ENCODE data around the gene RUBCN. TPM values are rescaled to one million over a fixed set of nuclear protein-coding genes. Genes with fewer than 3 reads are reported as not detected.

RUBCN gene
- total and polyA plus RNA-seq, 2 donors (not counting 1 experiment from before 2014, with no cell fraction given): 57.3 to 423 TPM

DNA sequence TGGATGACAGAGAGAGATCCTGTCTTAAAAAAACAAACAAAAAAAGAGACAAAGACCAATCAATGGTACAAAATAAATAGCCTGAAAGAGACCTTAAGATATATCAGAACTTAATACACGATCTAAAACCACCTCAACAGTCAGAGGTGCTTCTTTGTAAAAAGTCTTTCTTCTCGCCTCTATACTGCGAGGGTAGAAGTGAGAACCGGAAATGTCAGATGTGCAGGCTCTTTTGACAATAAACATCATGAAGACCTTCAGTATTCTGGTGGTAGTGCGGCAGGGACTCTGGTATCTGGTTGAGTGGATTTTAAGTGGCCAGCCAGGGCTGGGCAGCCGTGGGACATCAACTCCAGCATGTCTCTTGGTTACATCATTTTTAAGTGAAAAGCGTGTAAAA, 30.0 kb downstream of the RUBCN start:
- ChIA-PET POLR2A (no interaction called here), CTCF (no interaction called here)
- H3K4me1 ChIP-seq (ENCODE audit: control insufficient read depth in 2 of 2, insufficient read depth in 2 of 2, low read length in 2 of 2): peaks cover 11 to 16% of the 10 kb centered on the region in 2 donors
- H3K4me1 Mint-ChIP-seq: peaks cover 39% of the 10 kb centered on the region
- 89% methylated on average over 3 of the region's 7 CpGs for whole genome bisulfite sequencing (ENCODE audit: insufficient coverage)
- H3K27me3 Mint-ChIP-seq: no peaks in the 10 kb centered on the region
- H3K9ac ChIP-seq (ENCODE audit: low read length): no peak overlapping the region
- H4K20me1 ChIP-seq (ENCODE audit: control insufficient read depth, insufficient read depth, low read length, poor library complexity, severe bottlenecking): peaks cover 6% of the 10 kb centered on the region
- no peak overlapping the region for H3K4me3 Mint-ChIP-seq
- H3K9me3 Mint-ChIP-seq (ENCODE audit: insufficient read depth): no peaks in the 10 kb centered on the region
- TF ChIP-seq, protein P1, sequence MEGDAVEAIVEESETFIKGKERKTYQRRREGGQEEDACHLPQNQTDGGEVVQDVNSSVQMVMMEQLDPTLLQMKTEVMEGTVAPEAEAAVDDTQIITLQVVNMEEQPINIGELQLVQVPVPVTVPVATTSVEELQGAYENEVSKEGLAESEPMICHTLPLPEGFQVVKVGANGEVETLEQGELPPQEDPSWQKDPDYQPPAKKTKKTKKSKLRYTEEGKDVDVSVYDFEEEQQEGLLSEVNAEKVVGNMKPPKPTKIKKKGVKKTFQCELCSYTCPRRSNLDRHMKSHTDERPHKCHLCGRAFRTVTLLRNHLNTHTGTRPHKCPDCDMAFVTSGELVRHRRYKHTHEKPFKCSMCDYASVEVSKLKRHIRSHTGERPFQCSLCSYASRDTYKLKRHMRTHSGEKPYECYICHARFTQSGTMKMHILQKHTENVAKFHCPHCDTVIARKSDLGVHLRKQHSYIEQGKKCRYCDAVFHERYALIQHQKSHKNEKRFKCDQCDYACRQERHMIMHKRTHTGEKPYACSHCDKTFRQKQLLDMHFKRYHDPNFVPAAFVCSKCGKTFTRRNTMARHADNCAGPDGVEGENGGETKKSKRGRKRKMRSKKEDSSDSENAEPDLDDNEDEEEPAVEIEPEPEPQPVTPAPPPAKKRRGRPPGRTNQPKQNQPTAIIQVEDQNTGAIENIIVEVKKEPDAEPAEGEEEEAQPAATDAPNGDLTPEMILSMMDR (IDR thresholded peaks at IDR 0.05): no peak
- peaks cover 2 to 33% of the 10 kb centered on the region in 2 experiments for H3K36me3 ChIP-seq (replicated peaks in 1 of 2; ENCODE audit: control extremely low read depth in 1 of 2, control insufficient read depth in 1 of 2, extremely low read depth in 1 of 2, insufficient read depth in 2 of 2, low read length in 1 of 2)
- H3K79me2 ChIP-seq (ENCODE audit: control insufficient read depth, insufficient read depth, low read length): peaks cover 82% of the 10 kb centered on the region
- no peak overlapping the region for H3K4me2 ChIP-seq (replicated peaks; ENCODE audit: low read depth, low read length, poor library complexity, severe bottlenecking)
- no peak for DNase-seq
- no peak for ATAC-seq (ENCODE audit: low read depth)
- H2AFZ ChIP-seq (ENCODE audit: insufficient read depth, low read depth, low read length, poor library complexity, severe bottlenecking): no peak overlapping the region
- no peaks in the 10 kb centered on the region for H3K27me3 ChIP-seq (replicated peaks in 1 of 4; ENCODE audit: control extremely low read depth in 1 of 4, control insufficient read depth in 3 of 4, insufficient read depth in 4 of 4, low read length in 3 of 4)
- intact Hi-C loops (cut with micrococcal nuclease): no loop called here
- no peak overlapping the region for H3K4me3 ChIP-seq (ENCODE audit: control extremely low read depth in 1 of 5, extremely low read depth in 1 of 5, insufficient read depth in 1 of 5, low read depth in 2 of 5, low read length in 4 of 5)
- H3K27ac Mint-ChIP-seq: peak overlapping the region; percentile 78
- H3K27ac ChIP-seq (ENCODE audit: low read length in 2 of 2): no peak overlapping the region
- no peaks in the 10 kb centered on the region for H3K9me3 ChIP-seq (ENCODE audit: control extremely low read depth in 1 of 3, control insufficient read depth in 2 of 3, insufficient read depth in 1 of 3, low read length in 2 of 3)

DNA sequence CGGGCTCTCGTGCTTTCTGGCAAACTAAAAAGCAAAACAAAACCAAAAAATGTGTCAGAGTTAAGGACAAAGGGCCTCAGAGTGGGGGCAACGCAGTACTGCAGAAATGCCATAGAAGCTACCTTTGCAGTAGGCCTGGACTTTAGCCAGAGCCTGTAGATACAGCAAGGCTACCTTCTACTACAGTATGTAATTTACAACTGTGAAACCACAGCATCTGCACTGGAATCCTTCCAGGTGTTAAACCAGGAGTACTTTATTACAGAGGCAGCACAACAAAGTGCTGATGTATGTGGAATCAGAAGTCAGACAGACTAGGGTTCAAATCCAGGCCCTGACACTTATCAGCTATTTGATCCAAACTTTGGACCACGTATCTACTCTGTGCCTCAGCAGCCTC, 34.9 kb downstream of the RUBCN start:
- H3K4me3 ChIP-seq (ENCODE audit: control extremely low read depth in 1 of 5, extremely low read depth in 1 of 5, insufficient read depth in 1 of 5, low read depth in 2 of 5, low read length in 4 of 5): no peak overlapping the region
- TF ChIP-seq, protein P1 (IDR thresholded peaks at IDR 0.05): no peak
- no peak for TF ChIP-seq EZH2 (IDR thresholded peaks at IDR 0.05; ENCODE audit: borderline replicate concordance, insufficient read depth, low read depth, low read length, poor library complexity, severe bottlenecking)
- no peaks in the 10 kb centered on the region for H3K27me3 ChIP-seq (replicated peaks in 1 of 4; ENCODE audit: control extremely low read depth in 1 of 4, control insufficient read depth in 3 of 4, insufficient read depth in 4 of 4, low read length in 3 of 4)
- Mint-ChIP-seq H3K4me1 (peaks cover 14% of the 10 kb centered on the region), H3K27me3 (no peaks in the 10 kb centered on the region), H3K9me3 (ENCODE audit: insufficient read depth) (no peaks in the 10 kb centered on the region), H3K4me3 (no peak overlapping the region), H3K27ac (no peak overlapping the region)
- ChIA-PET POLR2A (no interaction called here), CTCF (no interaction called here)
- peaks cover 11% of the 10 kb centered on the region for H4K20me1 ChIP-seq (ENCODE audit: control insufficient read depth, insufficient read depth, low read length, poor library complexity, severe bottlenecking)
- H3K36me3 ChIP-seq (replicated peaks in 1 of 2; ENCODE audit: control extremely low read depth in 1 of 2, control insufficient read depth in 1 of 2, extremely low read depth in 1 of 2, insufficient read depth in 2 of 2, low read length in 1 of 2): peaks cover 5 to 76% of the 10 kb centered on the region in 2 experiments
- no peak overlapping the region for H3K27ac ChIP-seq (ENCODE audit: low read length in 2 of 2)
- intact Hi-C loops (cut with micrococcal nuclease): no loop called here
- no peak overlapping the region for H3K9ac ChIP-seq (ENCODE audit: low read length)
- WGBS (ENCODE audit: insufficient coverage): 98% methylated on average over 4 of the region's 4 CpGs
- no peak overlapping the region for H2AFZ ChIP-seq (ENCODE audit: insufficient read depth, low read depth, low read length, poor library complexity, severe bottlenecking)
- ATAC-seq (ENCODE audit: low read depth): no peak
- no peaks in the 10 kb centered on the region for H3K9me3 ChIP-seq (ENCODE audit: control extremely low read depth in 1 of 3, control insufficient read depth in 2 of 3, insufficient read depth in 1 of 3, low read length in 2 of 3)
- H3K4me2 ChIP-seq (replicated peaks; ENCODE audit: low read depth, low read length, poor library complexity, severe bottlenecking): no peak overlapping the region
- H3K79me2 ChIP-seq (ENCODE audit: control insufficient read depth, insufficient read depth, low read length): peaks cover 55% of the 10 kb centered on the region
- H3K4me1 ChIP-seq (ENCODE audit: control insufficient read depth in 2 of 2, insufficient read depth in 2 of 2, low read length in 2 of 2): peaks cover 0 to 7% of the 10 kb centered on the region in 2 donors
- no peak for DNase-seq
